ENCODE measurements around the gene ANKRD50.

ANKRD50 gene

DNA sequence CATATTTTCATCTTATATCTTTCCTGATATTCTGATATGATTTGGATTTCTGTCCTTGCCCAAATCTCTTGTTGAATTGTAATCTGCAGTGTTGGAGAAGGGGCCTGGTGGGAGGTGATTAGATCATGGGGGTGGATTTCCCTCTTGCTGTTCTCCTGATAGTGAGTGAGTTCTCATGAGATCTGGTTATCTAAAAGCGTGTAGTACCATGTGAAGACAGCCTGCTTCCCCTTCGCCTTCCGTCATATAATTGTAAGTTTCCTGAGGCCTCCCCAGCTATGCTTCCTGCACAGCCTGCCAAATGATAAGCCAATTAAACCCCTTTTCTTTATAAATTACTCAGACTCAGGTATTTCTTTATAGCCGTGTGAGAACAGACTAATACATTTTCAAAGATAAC, 77.2 kb downstream of the ANKRD50 start:
- no peak for DNase-seq

DNA sequence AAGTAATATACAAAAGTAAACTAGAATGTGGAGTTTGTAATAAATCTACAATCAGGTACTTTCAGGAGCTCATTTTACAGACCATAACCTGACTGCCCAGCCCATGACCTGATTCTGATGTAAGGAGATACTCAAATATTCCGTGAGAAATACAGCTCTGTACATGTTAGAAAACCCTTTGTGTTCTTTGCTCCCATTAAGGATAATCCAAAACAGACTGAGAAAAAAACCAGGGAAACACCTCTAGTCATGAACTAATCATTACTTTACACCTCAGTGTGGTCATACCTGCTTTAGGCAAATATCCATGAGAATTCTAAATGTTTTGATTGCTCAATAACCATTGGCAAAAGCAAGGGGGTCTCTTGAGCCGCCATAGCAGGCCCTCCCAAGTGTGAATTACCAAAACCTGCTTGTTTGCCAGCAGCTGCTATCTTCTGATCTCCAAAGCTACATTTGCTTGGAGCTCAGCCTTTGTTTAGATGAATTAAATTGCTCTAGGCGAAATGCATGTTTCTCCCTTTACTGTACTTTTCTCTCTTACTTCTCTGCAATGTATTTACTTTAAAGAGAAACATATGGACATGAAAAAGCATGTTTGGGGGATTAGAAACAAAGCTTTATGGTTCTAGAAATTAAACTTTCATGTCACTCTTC, 79.1 kb downstream of the ANKRD50 start:
- no peak for DNase-seq

DNA sequence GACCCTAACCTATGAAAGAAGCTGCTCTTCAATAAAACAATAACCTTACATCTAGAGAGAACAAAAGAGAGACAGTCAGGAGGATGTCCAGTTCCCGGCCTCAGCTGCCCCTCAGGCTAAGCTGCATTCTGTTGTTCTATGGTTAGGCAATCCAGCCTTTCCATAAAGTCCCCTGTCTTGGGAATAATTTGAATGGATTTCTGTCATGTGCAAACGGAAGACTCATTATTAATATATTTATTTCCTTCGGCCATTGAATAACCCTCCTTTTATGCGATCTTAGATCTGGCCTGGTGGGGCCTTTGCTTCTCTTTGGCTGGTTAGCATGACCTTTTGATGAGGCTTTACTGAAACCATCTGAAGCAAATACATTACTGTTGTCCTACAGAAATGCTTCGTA, 80.1 kb downstream of the ANKRD50 start:
- no peak for DNase-seq

DNA sequence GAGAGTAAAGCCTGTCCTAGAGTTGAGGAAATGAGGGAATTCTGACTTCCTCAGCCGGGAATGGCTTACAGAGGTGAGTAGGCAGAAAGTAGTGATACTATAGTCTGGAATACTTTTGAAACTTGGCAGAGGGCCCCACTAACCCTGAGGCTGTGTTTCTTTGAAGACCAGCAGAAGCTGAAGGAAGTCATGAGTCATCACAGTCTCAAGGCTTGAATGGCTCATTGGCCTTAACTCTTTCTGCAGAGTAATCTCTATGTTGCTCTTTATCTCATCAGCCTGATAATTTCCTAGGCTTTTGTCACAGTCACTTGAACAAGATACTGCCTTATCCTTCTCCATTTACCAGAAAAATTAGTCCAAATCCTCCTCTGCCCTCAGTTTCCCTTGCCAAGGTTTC, 80.8 kb downstream of the ANKRD50 start:
- no peak for DNase-seq

DNA sequence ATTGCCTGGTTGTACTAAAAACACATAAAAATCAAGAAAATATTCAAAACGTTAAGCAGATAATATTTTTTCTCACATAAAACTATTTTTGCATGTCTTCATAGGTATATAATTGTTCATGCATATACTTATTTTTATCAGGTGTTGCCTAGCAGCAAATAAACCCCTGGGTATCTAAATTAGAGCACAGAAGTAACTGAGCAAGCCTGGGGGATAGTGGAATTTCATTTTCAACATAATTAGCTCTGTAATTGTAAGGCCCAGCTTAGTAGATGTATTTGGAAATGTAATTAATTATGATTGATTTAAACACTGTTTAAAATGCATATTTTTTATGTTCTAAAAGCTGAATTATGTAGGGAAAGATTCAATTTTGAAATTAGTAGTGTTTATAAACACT, 82.9 kb downstream of the ANKRD50 start:
- no peak for DNase-seq

All from NCI-H510A treated with DMSO at 0.1 percent for 48 hours (cell line).